Prostate gland (tissue), 1 donor: ENCODE results near the gene PES1.

ENCODE experiments used
- POLR2A ChIP-seq: fragments of 450-650 bp; IDR thresholded peaks from one replicate; pipeline ENCODE4 v1.6.1; 2016; ENCODE audit warnings: antibody characterized with exemption, mild to moderate bottlenecking
- POLR2AphosphoS5 ChIP-seq: sonication (generic); formaldehyde crosslinking; IDR thresholded peaks from one replicate; pipeline ENCODE4 v1.6.1; 2017; ENCODE audit warnings: antibody characterized with exemption

DNA sequence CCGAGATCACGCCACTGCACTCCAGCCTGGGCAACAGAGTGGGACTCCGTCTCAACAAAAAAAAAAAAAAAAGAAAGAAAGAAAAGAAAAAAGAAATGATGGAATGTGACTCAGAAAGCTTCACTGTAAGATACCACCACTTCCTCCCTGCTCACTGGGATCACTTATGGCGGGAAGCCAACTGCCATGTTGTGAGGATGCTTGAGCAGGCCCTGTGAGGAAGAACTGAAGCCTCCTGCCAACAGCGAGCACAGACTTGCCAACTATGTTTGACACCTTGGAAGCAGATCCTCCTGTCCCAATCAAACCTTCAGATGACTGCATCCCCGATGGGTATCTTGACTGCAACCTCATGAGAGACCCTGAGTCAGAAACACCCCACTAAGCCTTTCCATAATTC is 53.4 kb downstream of the PES1 start:
- TF ChIP-seq POLR2AphosphoS5: no peak
- no peak for TF ChIP-seq POLR2A
